Measurements from ENCODE around the gene TOB1.

TOB1 gene

GRCh38 chr17:50830352-50830751, 35.8 kb downstream of the TOB1 start:
- DNase-seq, result no peak

- no peak for DNase-seq
These were observed 36.8 kb downstream of the TOB1 start for GRCh38 chr17:50829332-50829731.

GRCh38 chr17:50828508-50829170, 37.5 kb downstream of the TOB1 start:
- DNase-seq, result no peak

GRCh38 chr17:50825188-50825587, 41.0 kb downstream of the TOB1 start:
- no peak for DNase-seq

GRCh38 chr17:50824429-50824828, 41.7 kb downstream of the TOB1 start:
- no peak for DNase-seq

GRCh38 chr17:50822550-50822949, 43.6 kb downstream of the TOB1 start:
- DNase-seq, result no peak

- no peak for DNase-seq
These were observed 45.5 kb downstream of the TOB1 start for GRCh38 chr17:50820651-50821050.

GRCh38 chr17:50818921-50819657, 47.1 kb downstream of the TOB1 start:
- DNase-seq, result no peak

- DNase-seq, result no peak
These were observed 47.9 kb downstream of the TOB1 start for GRCh38 chr17:50818261-50818660.

- DNase-seq, result no peak
These were observed 48.3 kb downstream of the TOB1 start for GRCh38 chr17:50817838-50818237.

- peak; percentile 63 to 69 for DNase-seq
These were observed 49.1 kb downstream of the TOB1 start for GRCh38 chr17:50816771-50817751.

- DNase-seq, result no peak
These were observed 49.9 kb downstream of the TOB1 start for GRCh38 chr17:50816271-50816670.

- no peak for DNase-seq
These were observed 50.8 kb downstream of the TOB1 start for GRCh38 chr17:50815400-50815799.

- no peak for DNase-seq
These were observed 52.6 kb downstream of the TOB1 start for GRCh38 chr17:50813583-50813982.

All from activated CD4-positive, alpha-beta T cell treated with anti-CD3 and anti-CD28 coated beads, Interleukin-2, amount 50 U/mL, for 48 hours (primary cell).